Measurements from ENCODE around the gene ZNG1C. TPM values are rescaled to one million over a fixed set of nuclear protein-coding genes. Genes with fewer than 3 reads are reported as not detected.

Gene ZNG1C
- total RNA-seq, 6 donors from 2014 or later = 10.2 to 40.4 (median 26.4) TPM

Other genes starting within 250 kb of the ZNG1C start
- gene FOXD4L3, start 60.9 kb downstream of the ZNG1C start, total RNA-seq = 1 to 10 TPM in 1 of 6 donors, under 1 TPM in 3, not detected in 2; 0.33 to 2.1 (median 0.54) TPM
- 10 to 100 TPM in 5 of 6 donors, 1 to 10 TPM in 1; 9.4 to 32.1 (median 16.0) TPM for gene PGM5, start 114.6 kb downstream of the ZNG1C start, total RNA-seq